Measurements from ENCODE around the gene FYN.

FYN gene

GRCh38 chr6:111753573-111753972, 119.7 kb downstream of the FYN start:
- DNase-seq (ENCODE audit: low read depth in 4 of 4, low spot score in 1 of 4) = no peak

GRCh38 chr6:111752476-111752875, 120.8 kb downstream of the FYN start:
- no peak for DNase-seq (ENCODE audit: low read depth in 4 of 4, low spot score in 1 of 4)

GRCh38 chr6:111750753-111751673, 122.2 kb downstream of the FYN start:
- no peak for DNase-seq (ENCODE audit: low read depth in 4 of 4, low spot score in 1 of 4)

- DNase-seq (ENCODE audit: low read depth in 4 of 4, low spot score in 1 of 4) = no peak
Measured at GRCh38 chr6:111750153-111750552, 123.1 kb downstream of the FYN start.

GRCh38 chr6:111748231-111748647, 125.0 kb downstream of the FYN start:
- DNase-seq (ENCODE audit: low read depth in 4 of 4, low spot score in 1 of 4) = no peak

GRCh38 chr6:111747829-111748228, 125.4 kb downstream of the FYN start:
- DNase-seq (ENCODE audit: low read depth in 4 of 4, low spot score in 1 of 4) = no peak

- no peak for DNase-seq (ENCODE audit: low read depth in 4 of 4, low spot score in 1 of 4)
Measured at GRCh38 chr6:111747396-111747795, 125.9 kb downstream of the FYN start.

- no peak for DNase-seq (ENCODE audit: low read depth in 4 of 4, low spot score in 1 of 4)
Measured at GRCh38 chr6:111746983-111747382, 126.3 kb downstream of the FYN start.

GRCh38 chr6:111745636-111746035, 127.6 kb downstream of the FYN start:
- DNase-seq (ENCODE audit: low read depth in 4 of 4, low spot score in 1 of 4) = no peak

- DNase-seq (ENCODE audit: low read depth in 4 of 4, low spot score in 1 of 4) = no peak
Measured at GRCh38 chr6:111745186-111745585, 128.1 kb downstream of the FYN start.

- DNase-seq (ENCODE audit: low read depth in 4 of 4, low spot score in 1 of 4) = no peak
Measured at GRCh38 chr6:111743862-111744692, 129.2 kb downstream of the FYN start.

GRCh38 chr6:111743360-111743759, 129.9 kb downstream of the FYN start:
- DNase-seq (ENCODE audit: low read depth in 4 of 4, low spot score in 1 of 4) = no peak

GRCh38 chr6:111741177-111741952, 131.9 kb downstream of the FYN start:
- DNase-seq (ENCODE audit: low read depth in 4 of 4, low spot score in 1 of 4) = no peak

GRCh38 chr6:111740506-111740905, 132.7 kb downstream of the FYN start:
- DNase-seq (ENCODE audit: low read depth in 4 of 4, low spot score in 1 of 4) = no peak

- DNase-seq (ENCODE audit: low read depth in 4 of 4, low spot score in 1 of 4) = no peak
Measured at GRCh38 chr6:111739257-111739696, 134.0 kb downstream of the FYN start.

- no peak for DNase-seq (ENCODE audit: low read depth in 4 of 4, low spot score in 1 of 4)
Measured at GRCh38 chr6:111738631-111739030, 134.6 kb downstream of the FYN start.

- no peak for DNase-seq (ENCODE audit: low read depth in 4 of 4, low spot score in 1 of 4)
Measured at GRCh38 chr6:111738156-111738555, 135.1 kb downstream of the FYN start.

GRCh38 chr6:111737065-111737521, 136.2 kb downstream of the FYN start:
- DNase-seq (ENCODE audit: low read depth in 4 of 4, low spot score in 1 of 4) = no peak

GRCh38 chr6:111736005-111736608, 137.1 kb downstream of the FYN start:
- DNase-seq (ENCODE audit: low read depth in 4 of 4, low spot score in 1 of 4) = no peak
